Calu3 (cell line): ENCODE results near the gene CCL8. TPM values are rescaled to one million over a fixed set of nuclear protein-coding genes. Genes with fewer than 3 reads are reported as not detected.

Source experiments
- BruUV-seq: library from RNA; stranded (reverse); fragments of 400-500 nt; replicated peaks from 2 replicates; lab custom pipeline; 2021; lab: Mats Ljungman, UMichigan
- CTCF ChIA-PET: fragments of 300-600 bp; sonication (Branson Sonifier 250); formaldehyde crosslinking; loops from one replicate; lab custom pipeline; 2022; ENCODE audit warnings: antibody characterized with exemption; lab: Charles Lee
- DNase-seq: peaks from one replicate; pipeline ENCODE4 v3.0.0; 2022
- H3K27ac Mint-ChIP-seq: one replicate; pipeline ENCODE4 v1.8.0; 2022; ENCODE audit warnings: mixed read lengths; ENCODE audit not compliant: unreplicated experiment
- H3K27me3 Mint-ChIP-seq: one replicate; pipeline ENCODE4 v1.8.0; 2022; ENCODE audit warnings: mixed read lengths; ENCODE audit not compliant: unreplicated experiment
- H3K36me3 Mint-ChIP-seq: one replicate; pipeline ENCODE4 v1.8.0; 2022; ENCODE audit warnings: mild to moderate bottlenecking, moderate library complexity, mixed read lengths; ENCODE audit not compliant: insufficient read depth, unreplicated experiment
- H3K4me1 Mint-ChIP-seq: one replicate; pipeline ENCODE4 v1.8.0; 2022; ENCODE audit warnings: mild to moderate bottlenecking, low read depth, mixed read lengths; ENCODE audit not compliant: unreplicated experiment
- H3K4me3 Mint-ChIP-seq: one replicate; pipeline ENCODE4 v1.8.0; 2022; ENCODE audit warnings: mild to moderate bottlenecking, low read depth, moderate library complexity, mixed read lengths; ENCODE audit not compliant: unreplicated experiment
- H3K9me3 Mint-ChIP-seq: one replicate; pipeline ENCODE4 v1.8.0; 2022; ENCODE audit warnings: low read depth, mixed read lengths; ENCODE audit not compliant: unreplicated experiment
- intact Hi-C: fragments of 100-400 bp; cut with micrococcal nuclease; formaldehyde crosslinking; loops from one replicate; pipeline ENCODE4 v1.10.0; 2022; ENCODE audit not compliant: unreplicated experiment
- total RNA-seq: library from RNA; stranded (reverse); gene quantifications from 2 replicates; pipeline ENCODE4 v1.2.3, GENCODE V29; 2022
- TF ChIP-seq, protein P1 (sequence below): fragments of 200-600 bp; IDR thresholded peaks from one replicate; pipeline ENCODE4 v1.8.0; 2022; ENCODE audit warnings: antibody characterized with exemption; ENCODE audit not compliant: unreplicated experiment

Gene CCL8
- total RNA-seq, 1 experiment from 2014 or later: not detected

DNA sequence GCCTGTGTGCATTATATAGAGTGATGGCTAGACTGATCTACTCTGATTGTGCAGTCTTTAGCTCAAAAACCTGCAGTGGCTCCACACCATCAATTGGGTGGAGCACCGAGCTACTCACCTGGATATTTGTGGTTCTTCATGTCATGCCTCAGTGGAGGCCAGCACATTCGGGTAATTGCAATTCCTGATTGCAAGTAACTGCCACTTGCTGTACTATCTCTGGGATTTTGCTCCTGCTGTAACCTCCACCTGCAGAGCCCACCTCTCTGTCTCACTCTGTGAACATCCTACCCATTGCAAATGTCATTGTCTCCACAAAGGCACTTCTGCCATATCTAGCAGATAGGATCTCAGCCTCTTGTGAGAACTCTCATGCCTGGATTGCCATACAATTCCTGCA is 45.5 kb downstream of the CCL8 start:
- intact Hi-C loops: loop anchor here (5.0 kb wide), 1 partner anchor 282 kb away; no protein-coding TSS in a partner anchor
- no peaks in the 10 kb centered on the region for H3K36me3 Mint-ChIP-seq
- TF ChIP-seq, protein P1, sequence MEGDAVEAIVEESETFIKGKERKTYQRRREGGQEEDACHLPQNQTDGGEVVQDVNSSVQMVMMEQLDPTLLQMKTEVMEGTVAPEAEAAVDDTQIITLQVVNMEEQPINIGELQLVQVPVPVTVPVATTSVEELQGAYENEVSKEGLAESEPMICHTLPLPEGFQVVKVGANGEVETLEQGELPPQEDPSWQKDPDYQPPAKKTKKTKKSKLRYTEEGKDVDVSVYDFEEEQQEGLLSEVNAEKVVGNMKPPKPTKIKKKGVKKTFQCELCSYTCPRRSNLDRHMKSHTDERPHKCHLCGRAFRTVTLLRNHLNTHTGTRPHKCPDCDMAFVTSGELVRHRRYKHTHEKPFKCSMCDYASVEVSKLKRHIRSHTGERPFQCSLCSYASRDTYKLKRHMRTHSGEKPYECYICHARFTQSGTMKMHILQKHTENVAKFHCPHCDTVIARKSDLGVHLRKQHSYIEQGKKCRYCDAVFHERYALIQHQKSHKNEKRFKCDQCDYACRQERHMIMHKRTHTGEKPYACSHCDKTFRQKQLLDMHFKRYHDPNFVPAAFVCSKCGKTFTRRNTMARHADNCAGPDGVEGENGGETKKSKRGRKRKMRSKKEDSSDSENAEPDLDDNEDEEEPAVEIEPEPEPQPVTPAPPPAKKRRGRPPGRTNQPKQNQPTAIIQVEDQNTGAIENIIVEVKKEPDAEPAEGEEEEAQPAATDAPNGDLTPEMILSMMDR: no peak
- no TSS peak for BruUV-seq
- H3K27me3 Mint-ChIP-seq: peaks cover 52% of the 10 kb centered on the region
- H3K27ac Mint-ChIP-seq: no peak overlapping the region
- no peaks in the 10 kb centered on the region for H3K9me3 Mint-ChIP-seq
- H3K4me3 Mint-ChIP-seq: no peak overlapping the region
- CTCF ChIA-PET: no interaction called here
- no peak for DNase-seq
- no peaks in the 10 kb centered on the region for H3K4me1 Mint-ChIP-seq

DNA sequence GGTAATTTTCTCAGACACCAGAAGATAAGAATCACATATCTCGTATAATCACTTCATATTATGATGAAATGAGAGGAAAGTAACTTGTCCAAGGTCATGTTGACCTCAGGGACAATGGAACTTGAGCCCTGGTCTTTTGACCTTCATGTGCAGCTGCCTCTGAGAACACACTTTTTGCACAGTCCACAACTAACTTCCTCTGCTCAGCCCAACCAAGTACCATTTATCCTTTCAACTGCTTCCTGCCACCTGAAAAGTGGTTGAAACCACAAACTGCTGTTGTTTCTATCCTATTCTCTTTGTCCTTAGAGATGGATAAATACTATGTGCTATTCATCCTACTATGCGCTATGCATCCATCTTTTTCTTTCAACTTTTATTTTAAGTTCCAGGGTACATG is 46.1 kb downstream of the CCL8 start:
- Mint-ChIP-seq H3K4me1 (no peaks in the 10 kb centered on the region), H3K27me3 (peaks cover 51% of the 10 kb centered on the region), H3K36me3 (no peaks in the 10 kb centered on the region), H3K9me3 (no peaks in the 10 kb centered on the region), H3K4me3 (no peak overlapping the region), H3K27ac (no peak overlapping the region)
- no TSS peak for BruUV-seq
- no peak for DNase-seq
- TF ChIP-seq, protein P1: no peak
- CTCF ChIA-PET: interaction anchor here (0.6 kb wide), 1 partner anchor 1674 kb away, joined by 7 read pairs; no protein-coding TSS in a partner anchor
- intact Hi-C loops: no loop called here

DNA sequence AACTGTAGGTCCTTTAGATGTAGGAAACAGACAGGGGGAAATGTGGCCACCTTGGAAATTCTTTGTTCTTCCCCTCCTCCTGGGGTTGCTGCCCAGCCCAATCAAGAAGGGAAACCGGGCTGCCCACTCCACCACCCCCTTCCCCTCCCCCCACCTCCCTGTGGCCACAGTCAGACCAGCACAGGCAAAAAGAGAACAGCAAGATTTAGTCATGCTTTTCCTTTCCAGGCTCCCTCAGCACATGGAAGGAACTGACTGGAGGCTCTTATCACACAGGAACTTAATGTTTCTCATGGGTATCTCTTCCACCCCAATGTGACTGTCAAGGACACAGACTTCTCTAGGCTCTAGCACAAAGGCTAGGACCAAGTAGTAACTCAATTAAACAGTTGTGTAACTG is 46.8 kb downstream of the CCL8 start:
- no peak overlapping the region for H3K4me3 Mint-ChIP-seq
- peaks cover 51% of the 10 kb centered on the region for H3K27me3 Mint-ChIP-seq
- H3K27ac Mint-ChIP-seq: no peak overlapping the region
- H3K9me3 Mint-ChIP-seq: no peaks in the 10 kb centered on the region
- no peaks in the 10 kb centered on the region for H3K36me3 Mint-ChIP-seq
- no TSS peak for BruUV-seq
- no peak for DNase-seq
- H3K4me1 Mint-ChIP-seq: no peaks in the 10 kb centered on the region
- intact Hi-C loops: no loop called here
- TF ChIP-seq, protein P1: no peak
- CTCF ChIA-PET: no interaction called here

DNA sequence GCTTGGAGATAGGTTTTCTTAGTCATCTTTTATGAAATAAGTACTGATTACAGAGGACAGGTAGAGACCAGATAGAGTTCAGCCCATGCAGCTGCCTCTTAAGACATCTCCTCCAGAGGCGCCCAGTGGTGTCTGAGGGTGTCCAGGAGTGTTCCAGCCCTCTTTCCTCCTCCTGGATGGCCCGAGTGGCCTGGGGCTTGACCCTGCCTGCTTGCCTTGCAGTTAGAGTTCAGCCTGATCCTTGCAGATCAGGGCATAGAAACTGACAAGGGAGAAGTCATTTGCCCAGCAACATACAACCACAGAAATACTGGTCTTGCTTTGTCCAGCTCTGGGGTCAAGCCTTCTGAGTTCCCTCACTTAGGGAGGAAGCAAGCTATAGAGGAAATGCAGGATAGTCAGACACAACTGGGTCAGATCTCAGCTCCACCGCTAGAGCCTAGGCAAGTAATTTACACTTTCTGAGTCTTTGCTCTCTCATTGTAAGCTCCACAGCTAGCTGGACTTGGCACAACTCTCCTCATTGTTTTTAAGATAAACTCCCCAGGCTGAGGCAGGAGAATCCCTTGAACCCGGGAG is 47.4 kb downstream of the CCL8 start:
- intact Hi-C loops: no loop called here
- Mint-ChIP-seq H3K4me3 (no peak overlapping the region), H3K9me3 (no peaks in the 10 kb centered on the region), H3K36me3 (no peaks in the 10 kb centered on the region), H3K4me1 (no peaks in the 10 kb centered on the region), H3K27ac (no peak overlapping the region), H3K27me3 (peaks cover 48% of the 10 kb centered on the region)
- no peak for DNase-seq
- TF ChIP-seq, protein P1: no peak
- CTCF ChIA-PET: no interaction called here
- no TSS peak for BruUV-seq
